ENCODE results near the gene GDF7. TPM values are rescaled to one million over a fixed set of nuclear protein-coding genes. Genes with fewer than 3 reads are reported as not detected.

The GDF7 gene
- total RNA-seq, 1 donor from 2014 or later: 0.52 TPM

DNA sequence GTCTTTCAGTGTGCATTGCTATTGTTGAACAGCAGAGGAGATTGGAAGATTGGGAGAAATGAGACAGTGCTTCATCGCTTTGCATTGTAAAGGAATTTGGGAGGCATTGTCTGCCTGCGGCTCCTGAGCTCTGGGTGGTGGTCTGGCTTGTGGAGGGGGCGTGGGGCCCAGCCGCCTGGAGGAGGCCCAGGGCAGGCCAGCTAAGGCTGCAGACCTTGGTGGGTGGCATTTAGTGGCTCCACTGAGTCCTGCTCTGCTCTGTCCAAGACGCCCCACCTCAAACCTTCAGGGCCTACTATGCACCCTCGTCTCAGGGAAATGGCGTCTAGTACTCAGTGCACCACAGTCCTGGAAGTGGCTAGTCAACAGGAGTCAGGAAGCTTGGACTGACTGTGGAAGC, 10.4 kb upstream of the GDF7 start:
- H3K9me3 ChIP-seq (ENCODE audit: control insufficient read depth in 3 of 3, low read length in 3 of 3): no peaks in the 10 kb centered on the region
- no peaks in the 10 kb centered on the region for H3K36me3 ChIP-seq (ENCODE audit: control insufficient read depth in 3 of 3, insufficient read depth in 3 of 3, low read length in 3 of 3)
- H3K27me3 ChIP-seq (ENCODE audit: control insufficient read depth in 3 of 3, insufficient read depth in 3 of 3, low read length in 3 of 3): peaks cover 3 to 10% (median 9%) of the 10 kb centered on the region in 3 donors
- H3K27ac ChIP-seq (ENCODE audit: low read depth, low read length): no peak overlapping the region
- H3K9ac ChIP-seq (ENCODE audit: low read depth in 1 of 3, low read length in 3 of 3): no peak overlapping the region
- H3K4me3 ChIP-seq (ENCODE audit: low read length in 3 of 3): no peak overlapping the region
- H3K4me1 ChIP-seq (ENCODE audit: control insufficient read depth in 3 of 3, insufficient read depth in 3 of 3, low read length in 3 of 3): peaks cover 2 to 3% (median 2%) of the 10 kb centered on the region in 3 donors

DNA sequence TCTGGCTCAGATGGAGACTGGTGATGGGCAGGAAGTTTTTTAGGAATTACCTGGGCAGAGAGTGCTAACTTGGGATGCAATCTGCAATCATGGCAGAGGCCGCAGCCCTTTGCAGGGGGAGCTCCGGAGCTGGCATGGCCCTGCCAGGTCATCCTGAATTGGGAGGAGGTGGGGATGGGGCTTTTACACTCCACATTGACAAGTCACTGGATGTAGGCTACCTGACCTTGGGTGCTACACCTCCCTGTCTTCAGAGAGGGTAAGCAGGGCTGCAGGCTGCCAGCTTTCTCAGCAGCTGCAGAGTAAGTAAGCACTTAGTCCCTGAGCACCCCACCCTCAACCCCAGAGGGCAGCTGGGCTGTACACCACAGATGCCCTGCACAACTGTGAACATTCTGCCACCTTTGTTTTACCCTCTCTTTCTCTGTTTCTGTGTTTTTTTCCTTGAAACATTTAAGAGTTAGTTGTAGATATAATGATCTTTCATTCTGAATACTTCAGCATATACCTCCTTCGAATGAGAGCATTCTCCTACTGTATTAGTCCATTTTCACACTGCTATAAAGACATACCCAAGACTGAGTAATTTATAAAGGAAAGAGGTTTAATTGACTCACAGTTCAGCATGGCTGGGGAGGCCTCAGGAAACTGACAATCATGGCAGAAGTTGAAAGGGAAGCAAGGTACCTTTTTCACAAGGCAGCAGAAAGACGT, 9.3 kb upstream of the GDF7 start:
- H3K27me3 ChIP-seq (ENCODE audit: control insufficient read depth in 3 of 3, insufficient read depth in 3 of 3, low read length in 3 of 3): peaks cover 14 to 21% (median 20%) of the 10 kb centered on the region in 3 donors
- no peak overlapping the region for H3K4me3 ChIP-seq (ENCODE audit: low read length in 3 of 3)

DNA sequence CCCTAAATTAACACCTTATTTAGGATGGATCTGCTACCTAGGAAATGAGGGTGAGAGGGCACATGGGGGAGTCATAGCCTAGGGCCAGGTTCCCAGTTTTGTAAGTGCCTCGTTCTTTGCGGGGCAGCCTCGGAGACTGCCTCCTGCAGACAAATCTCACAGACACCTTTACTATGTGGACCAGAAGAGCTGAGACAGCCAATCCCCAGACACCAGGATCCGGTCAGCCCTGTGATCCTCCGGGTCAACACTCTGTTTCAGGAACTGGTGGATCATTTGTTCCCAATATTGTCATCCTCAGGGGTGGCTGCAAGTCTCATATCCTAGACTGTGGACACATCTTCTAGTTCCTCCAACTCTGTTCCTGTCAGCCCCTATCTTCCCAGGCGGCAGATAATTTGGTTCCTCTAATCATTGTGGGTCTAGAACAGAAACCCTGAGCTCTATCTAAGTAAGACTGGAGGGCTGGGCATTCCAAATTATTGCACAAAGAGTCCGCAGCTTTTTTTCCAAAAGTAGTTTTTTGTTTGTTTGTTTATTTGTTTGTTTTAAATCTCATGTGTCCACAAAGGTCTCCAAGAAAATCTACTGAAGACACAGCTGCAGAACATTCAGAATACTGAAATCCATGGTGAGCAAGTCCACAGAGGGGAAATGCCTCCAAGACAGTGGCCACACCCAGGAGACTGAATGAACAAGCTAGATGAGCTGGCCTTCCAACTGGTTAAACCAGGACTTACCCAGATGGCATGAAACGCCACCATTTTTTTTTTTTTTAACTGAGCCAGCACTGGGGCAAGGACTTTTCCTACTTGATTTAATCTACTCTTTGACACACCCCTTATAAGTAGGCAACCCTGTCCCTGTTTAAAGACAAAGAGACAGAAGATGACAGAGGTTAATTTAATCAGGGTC, 6.2 kb upstream of the GDF7 start:
- Histone ChIP-seq H3K27me3 (ENCODE audit: control insufficient read depth in 3 of 3, insufficient read depth in 3 of 3, low read length in 3 of 3) (peaks cover 43 to 51% (median 50%) of the 10 kb centered on the region in 3 donors), H3K36me3 (ENCODE audit: control insufficient read depth in 3 of 3, insufficient read depth in 3 of 3, low read length in 3 of 3) (no peaks in the 10 kb centered on the region), H3K27ac (ENCODE audit: low read depth, low read length) (no peak overlapping the region), H3K9ac (ENCODE audit: low read depth in 1 of 3, low read length in 3 of 3) (no peak overlapping the region), H3K9me3 (ENCODE audit: control insufficient read depth in 3 of 3, low read length in 3 of 3) (no peaks in the 10 kb centered on the region), H3K4me1 (ENCODE audit: control insufficient read depth in 3 of 3, insufficient read depth in 3 of 3, low read length in 3 of 3) (peaks cover 3 to 7% (median 6%) of the 10 kb centered on the region in 3 donors), H3K4me3 (ENCODE audit: low read length in 3 of 3) (no peak overlapping the region)

More for the DNA sequence above, 9.3 kb upstream of the GDF7 start:
- Histone ChIP-seq H3K9ac (ENCODE audit: low read depth in 1 of 3, low read length in 3 of 3) (no peak overlapping the region), H3K4me1 (ENCODE audit: control insufficient read depth in 3 of 3, insufficient read depth in 3 of 3, low read length in 3 of 3) (no peaks in the 10 kb centered on the region), H3K27ac (ENCODE audit: low read depth, low read length) (no peak overlapping the region), H3K36me3 (ENCODE audit: control insufficient read depth in 3 of 3, insufficient read depth in 3 of 3, low read length in 3 of 3) (no peaks in the 10 kb centered on the region), H3K9me3 (ENCODE audit: control insufficient read depth in 3 of 3, low read length in 3 of 3) (no peaks in the 10 kb centered on the region)

DNA sequence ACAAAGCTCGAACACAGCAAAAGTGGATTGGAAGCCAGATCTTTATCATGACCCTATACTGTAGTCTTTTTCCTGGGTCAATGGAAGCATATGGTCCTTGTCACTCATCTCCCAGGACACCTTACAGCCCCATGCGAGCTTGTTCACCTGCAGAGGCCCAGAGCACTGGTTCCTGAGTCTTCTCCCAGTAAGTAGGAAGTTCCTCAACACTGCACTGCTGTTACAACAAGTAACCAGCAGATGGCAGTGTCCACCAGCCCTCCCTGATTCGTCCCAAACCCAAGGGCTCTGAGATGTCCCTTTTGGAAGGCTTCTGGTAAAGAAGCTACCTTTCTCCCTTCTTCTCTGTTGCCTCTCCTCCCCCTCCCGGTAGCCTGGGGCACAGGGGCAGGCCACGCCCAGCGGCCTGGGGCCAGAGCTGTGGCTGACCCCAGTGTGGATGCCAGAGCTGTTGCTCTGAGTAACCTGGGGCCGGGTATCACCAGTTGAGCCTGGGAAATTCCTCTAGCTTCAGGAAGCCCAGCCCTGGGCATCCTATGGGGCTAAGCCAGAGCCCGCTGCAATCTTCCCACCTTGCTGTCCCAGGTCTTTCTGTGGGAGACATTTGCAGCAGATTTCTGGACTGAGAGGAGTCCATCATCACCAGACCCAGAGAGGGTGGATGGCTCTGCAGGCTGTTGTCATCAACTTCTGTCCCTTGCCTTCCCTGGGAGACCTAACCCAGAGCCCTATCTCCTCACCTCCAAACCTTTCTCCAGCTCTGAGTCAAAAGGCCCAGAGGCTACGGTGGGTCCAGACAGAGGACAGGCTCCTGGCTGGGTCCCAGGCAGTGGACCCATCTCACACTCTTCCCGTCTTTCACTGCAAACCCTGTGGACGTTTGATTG, 5.3 kb upstream of the GDF7 start:
- H3K9ac ChIP-seq (ENCODE audit: low read depth in 1 of 3, low read length in 3 of 3): no peak overlapping the region
- peaks cover 3 to 15% (median 13%) of the 10 kb centered on the region in 3 donors for H3K4me1 ChIP-seq (ENCODE audit: control insufficient read depth in 3 of 3, insufficient read depth in 3 of 3, low read length in 3 of 3)
- H3K4me3 ChIP-seq (ENCODE audit: low read length in 3 of 3): no peak overlapping the region
- no peak overlapping the region for H3K27ac ChIP-seq (ENCODE audit: low read depth, low read length)
- no peaks in the 10 kb centered on the region for H3K9me3 ChIP-seq (ENCODE audit: control insufficient read depth in 3 of 3, low read length in 3 of 3)
- H3K27me3 ChIP-seq (ENCODE audit: control insufficient read depth in 3 of 3, insufficient read depth in 3 of 3, low read length in 3 of 3): peaks cover 52 to 59% (median 54%) of the 10 kb centered on the region in 3 donors
- H3K36me3 ChIP-seq (ENCODE audit: control insufficient read depth in 3 of 3, insufficient read depth in 3 of 3, low read length in 3 of 3): no peaks in the 10 kb centered on the region

DNA sequence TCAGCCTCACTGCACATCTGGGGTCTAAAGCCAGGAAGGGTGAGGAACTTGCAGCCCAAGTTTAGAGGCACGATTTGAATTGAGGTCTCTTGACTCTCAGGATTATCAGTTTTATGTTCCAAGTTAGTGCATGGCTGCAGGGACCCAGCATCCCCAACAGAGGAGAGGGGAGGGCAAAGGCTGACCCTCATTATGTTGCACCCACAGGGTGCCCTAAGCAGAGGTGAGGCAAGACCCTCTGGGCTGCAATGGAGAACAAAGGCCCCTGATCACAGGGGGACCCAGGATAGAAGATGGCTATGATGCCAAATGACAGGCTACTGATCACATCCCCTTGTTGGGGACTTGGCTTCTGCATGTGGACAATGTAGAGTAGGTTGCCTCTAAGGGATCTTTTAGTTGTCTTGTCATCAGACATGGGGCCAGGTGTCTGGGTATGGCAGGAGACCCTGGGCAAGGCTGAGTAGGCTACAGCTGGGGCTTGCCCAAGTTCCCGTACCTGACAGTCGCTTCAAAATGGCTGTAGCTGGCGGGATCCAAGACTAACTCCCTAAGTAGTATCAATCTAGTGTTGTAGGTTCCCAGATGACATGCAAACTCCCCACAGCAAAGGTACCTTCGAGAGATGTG, 4.5 kb upstream of the GDF7 start:
- H3K27me3 ChIP-seq (ENCODE audit: control insufficient read depth in 3 of 3, insufficient read depth in 3 of 3, low read length in 3 of 3): peaks cover 53 to 62% (median 53%) of the 10 kb centered on the region in 3 donors
- H3K36me3 ChIP-seq (ENCODE audit: control insufficient read depth in 3 of 3, insufficient read depth in 3 of 3, low read length in 3 of 3): no peaks in the 10 kb centered on the region
- no peaks in the 10 kb centered on the region for H3K9me3 ChIP-seq (ENCODE audit: control insufficient read depth in 3 of 3, low read length in 3 of 3)
- no peak overlapping the region for H3K4me3 ChIP-seq (ENCODE audit: low read length in 3 of 3)
- H3K27ac ChIP-seq (ENCODE audit: low read depth, low read length): no peak overlapping the region
- no peak overlapping the region for H3K9ac ChIP-seq (ENCODE audit: low read depth in 1 of 3, low read length in 3 of 3)
- H3K4me1 ChIP-seq (ENCODE audit: control insufficient read depth in 3 of 3, insufficient read depth in 3 of 3, low read length in 3 of 3): peaks cover 3 to 16% (median 13%) of the 10 kb centered on the region in 3 donors

DNA sequence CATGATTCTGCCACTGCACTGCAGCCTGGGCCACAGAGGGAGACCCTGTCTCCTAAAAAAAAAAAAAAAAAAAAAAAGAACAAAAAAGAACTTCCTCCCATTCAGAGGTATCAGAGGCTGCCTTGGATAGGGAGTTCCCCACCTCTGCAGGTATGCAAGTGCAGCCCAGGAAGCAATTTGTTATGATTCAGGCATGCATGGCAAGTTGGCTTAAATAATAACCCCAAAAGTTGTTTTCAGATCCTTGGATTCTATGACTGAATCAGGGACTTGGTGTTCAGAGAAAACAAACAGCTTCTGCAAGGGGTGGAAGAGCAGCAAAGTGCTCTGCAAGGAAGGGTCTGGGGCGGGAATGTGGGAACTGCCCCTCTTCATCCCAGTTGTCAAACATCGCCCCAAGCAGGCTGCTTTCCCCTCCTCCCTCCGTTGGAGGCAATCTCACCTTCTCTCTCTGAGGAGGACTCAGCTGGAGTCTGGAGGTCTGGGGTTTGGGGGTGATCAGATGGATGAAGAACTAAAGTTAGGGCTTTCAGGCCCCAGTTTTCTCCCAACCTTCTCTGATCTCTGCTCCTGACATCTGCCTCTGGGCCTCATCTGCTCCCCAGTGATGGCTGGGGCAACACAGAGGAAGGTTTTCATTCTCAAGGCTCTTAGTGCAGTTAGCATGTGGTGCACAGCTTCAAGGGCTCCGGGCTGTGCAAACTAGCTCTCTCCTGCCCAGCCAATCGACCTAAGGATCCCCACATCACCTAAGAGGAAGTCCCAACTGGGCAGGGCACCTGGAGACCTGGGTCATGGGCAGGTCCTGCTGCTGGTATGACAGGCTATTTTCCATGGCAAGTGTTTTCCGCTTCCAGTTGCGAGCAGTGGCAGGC, 3.5 kb upstream of the GDF7 start:
- peaks cover 62 to 72% (median 63%) of the 10 kb centered on the region in 3 donors for H3K27me3 ChIP-seq (ENCODE audit: control insufficient read depth in 3 of 3, insufficient read depth in 3 of 3, low read length in 3 of 3)
- H3K4me1 ChIP-seq (ENCODE audit: control insufficient read depth in 3 of 3, insufficient read depth in 3 of 3, low read length in 3 of 3): peaks cover 3 to 20% (median 14%) of the 10 kb centered on the region in 3 donors
- no peak overlapping the region for H3K9ac ChIP-seq (ENCODE audit: low read depth in 1 of 3, low read length in 3 of 3)
- no peak overlapping the region for H3K27ac ChIP-seq (ENCODE audit: low read depth, low read length)
- H3K9me3 ChIP-seq (ENCODE audit: control insufficient read depth in 3 of 3, low read length in 3 of 3): no peaks in the 10 kb centered on the region
- no peaks in the 10 kb centered on the region for H3K36me3 ChIP-seq (ENCODE audit: control insufficient read depth in 3 of 3, insufficient read depth in 3 of 3, low read length in 3 of 3)
- H3K4me3 ChIP-seq (ENCODE audit: low read length in 3 of 3): no peak overlapping the region

DNA sequence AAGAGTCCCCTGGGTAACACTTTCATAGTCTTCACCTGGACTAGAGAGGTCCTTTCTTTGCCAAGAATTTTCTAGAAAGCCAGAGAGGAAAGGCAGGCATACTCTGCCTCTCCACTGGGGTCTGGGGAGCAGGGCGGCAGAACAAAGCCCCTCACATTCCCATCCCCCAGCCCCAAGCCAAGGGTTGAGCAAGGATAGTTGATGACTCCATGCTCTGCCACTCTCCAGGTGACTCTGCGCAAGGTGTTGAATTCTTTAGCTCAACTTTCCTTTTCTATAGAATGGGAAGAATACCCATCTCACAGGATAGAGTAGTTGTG, 2.9 kb upstream of the GDF7 start:
- H3K9ac ChIP-seq (ENCODE audit: low read depth in 1 of 3, low read length in 3 of 3): no peak overlapping the region
- H3K4me1 ChIP-seq (ENCODE audit: control insufficient read depth in 3 of 3, insufficient read depth in 3 of 3, low read length in 3 of 3): peaks cover 3 to 20% (median 14%) of the 10 kb centered on the region in 3 donors
- no peaks in the 10 kb centered on the region for H3K36me3 ChIP-seq (ENCODE audit: control insufficient read depth in 3 of 3, insufficient read depth in 3 of 3, low read length in 3 of 3)
- H3K27ac ChIP-seq (ENCODE audit: low read depth, low read length): no peak overlapping the region
- H3K4me3 ChIP-seq (ENCODE audit: low read length in 3 of 3): no peak overlapping the region
- peaks cover 68 to 78% (median 69%) of the 10 kb centered on the region in 3 donors for H3K27me3 ChIP-seq (ENCODE audit: control insufficient read depth in 3 of 3, insufficient read depth in 3 of 3, low read length in 3 of 3)
- no peaks in the 10 kb centered on the region for H3K9me3 ChIP-seq (ENCODE audit: control insufficient read depth in 3 of 3, low read length in 3 of 3)

DNA sequence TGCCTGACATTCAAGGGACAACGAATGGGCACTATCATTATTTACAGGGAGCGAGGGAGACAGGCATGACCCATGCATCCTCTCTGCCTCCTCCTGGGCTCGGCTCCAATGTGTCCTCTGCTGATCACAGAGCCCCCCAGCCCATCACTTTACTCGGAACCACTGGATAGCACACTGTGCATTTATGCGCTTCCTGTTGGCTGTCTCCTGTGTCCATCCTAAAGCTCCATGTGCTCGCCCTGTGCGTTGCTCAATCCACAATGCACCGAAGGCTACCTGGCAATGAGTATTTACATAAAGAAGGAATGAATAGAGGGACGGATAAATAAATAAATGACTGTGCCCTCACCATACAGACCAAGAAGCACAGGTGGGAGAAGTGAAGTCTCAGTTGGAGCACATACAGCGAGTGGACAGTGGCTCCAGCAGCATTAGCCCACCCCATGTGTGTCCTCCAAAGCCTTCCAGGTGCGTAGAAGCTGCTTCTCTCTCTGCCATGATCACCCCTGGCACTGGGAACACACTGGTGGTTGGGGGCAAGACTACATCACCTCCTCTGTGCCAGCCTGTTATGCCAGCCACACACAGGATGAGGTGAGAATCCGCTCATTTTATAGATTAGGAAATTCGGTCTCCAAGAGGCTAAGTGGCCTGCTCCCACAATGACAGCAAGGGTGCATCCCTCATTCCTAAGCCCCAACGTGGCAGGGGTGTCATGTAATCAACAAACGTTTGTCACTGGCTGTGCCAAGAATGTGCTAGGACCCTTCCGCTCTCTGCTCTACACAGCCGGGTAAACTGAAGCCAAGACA, 2.3 kb upstream of the GDF7 start:
- H3K4me1 ChIP-seq (ENCODE audit: control insufficient read depth in 3 of 3, insufficient read depth in 3 of 3, low read length in 3 of 3): peaks cover 3 to 20% (median 14%) of the 10 kb centered on the region in 3 donors
- no peaks in the 10 kb centered on the region for H3K9me3 ChIP-seq (ENCODE audit: control insufficient read depth in 3 of 3, low read length in 3 of 3)
- H3K27ac ChIP-seq (ENCODE audit: low read depth, low read length): no peak overlapping the region
- H3K36me3 ChIP-seq (ENCODE audit: control insufficient read depth in 3 of 3, insufficient read depth in 3 of 3, low read length in 3 of 3): no peaks in the 10 kb centered on the region
- peaks cover 74 to 81% (median 75%) of the 10 kb centered on the region in 3 donors for H3K27me3 ChIP-seq (ENCODE audit: control insufficient read depth in 3 of 3, insufficient read depth in 3 of 3, low read length in 3 of 3)
- H3K9ac ChIP-seq (ENCODE audit: low read depth in 1 of 3, low read length in 3 of 3): no peak overlapping the region
- no peak overlapping the region for H3K4me3 ChIP-seq (ENCODE audit: low read length in 3 of 3)
